ENCODE results near the gene LRRIQ3.
"Not testable (repeated sequence)": the region's sequence is repeated elsewhere in the genome, so short reads cannot be mapped to it uniquely, and the experiment has no call there.

LRRIQ3 gene

GRCh38 chr1:74197657-74198552, at the start of gene LRRIQ3, which contains the start of gene FPGT:
TSS of gene LRRIQ3 (minus strand) at chr1:74198176. CDS start at chr1:74183684, 14,492 bp downstream.
TSS of gene FPGT (plus strand) at chr1:74198242. CDS start at chr1:74198279, 37 bp downstream.
- DNase-seq, result peak; percentile 98

- DNase-seq, result no peak
These were observed 48.3 kb upstream of the LRRIQ3 start for GRCh38 chr1:74246315-74246714.

GRCh38 chr1:74245168-74245772, 47.3 kb upstream of the LRRIQ3 start:
- DNase-seq, result no peak

GRCh38 chr1:74237787-74238186, 39.8 kb upstream of the LRRIQ3 start:
- no peak for DNase-seq

GRCh38 chr1:74237035-74237434, 39.1 kb upstream of the LRRIQ3 start:
- DNase-seq, result no peak

GRCh38 chr1:74236440-74236839, 38.5 kb upstream of the LRRIQ3 start:
- DNase-seq, result no peak

GRCh38 chr1:74235153-74235552, 37.2 kb upstream of the LRRIQ3 start, which contains the start of gene TNNI3K:
TSS of gene TNNI3K (plus strand) at chr1:74235387. CDS start at chr1:74235452, 65 bp downstream.
- DNase-seq, result no peak

- no peak for DNase-seq
These were observed 25.5 kb upstream of the LRRIQ3 start for GRCh38 chr1:74223453-74223852.

GRCh38 chr1:74222701-74223100, 24.7 kb upstream of the LRRIQ3 start:
- DNase-seq, result no peak

- no peak for DNase-seq
These were observed 17.3 kb upstream of the LRRIQ3 start for GRCh38 chr1:74215229-74215628.

GRCh38 chr1:74205266-74205665, 7.3 kb upstream of the LRRIQ3 start:
- DNase-seq, result no peak

GRCh38 chr1:74199504-74199903, 1.5 kb upstream of the LRRIQ3 start:
- DNase-seq, result no peak

- DNase-seq, result no peak
These were observed 721 bp downstream of the LRRIQ3 start for GRCh38 chr1:74197255-74197654.

- DNase-seq, result no peak
These were observed 2.6 kb downstream of the LRRIQ3 start for GRCh38 chr1:74195339-74195738.

GRCh38 chr1:74193908-74194307, 4.1 kb downstream of the LRRIQ3 start:
- no peak for DNase-seq

- no peak for DNase-seq
These were observed 17.5 kb downstream of the LRRIQ3 start for GRCh38 chr1:74180490-74180889.

GRCh38 chr1:74174423-74174822, 23.6 kb downstream of the LRRIQ3 start:
- not testable (repeated sequence) for DNase-seq

- no peak for DNase-seq
These were observed 35.6 kb downstream of the LRRIQ3 start for GRCh38 chr1:74162333-74162732.

GRCh38 chr1:74161497-74161896, 36.5 kb downstream of the LRRIQ3 start:
- no peak for DNase-seq

GRCh38 chr1:74160046-74160445, 37.9 kb downstream of the LRRIQ3 start:
- DNase-seq, result no peak

GRCh38 chr1:74145086-74145485, 52.9 kb downstream of the LRRIQ3 start:
- no peak for DNase-seq

- not testable (repeated sequence) for DNase-seq
These were observed 80.6 kb downstream of the LRRIQ3 start for GRCh38 chr1:74117370-74117769.

- DNase-seq, result no peak
These were observed 84.6 kb downstream of the LRRIQ3 start for GRCh38 chr1:74113333-74113732.

GRCh38 chr1:74107394-74107793, 90.6 kb downstream of the LRRIQ3 start:
- no peak for DNase-seq
